ENCODE results near the gene RFC5.
"Not testable (repeated sequence)": the region's sequence is repeated elsewhere in the genome, so short reads cannot be mapped to it uniquely, and the experiment has no call there.

Gene RFC5

DNA sequence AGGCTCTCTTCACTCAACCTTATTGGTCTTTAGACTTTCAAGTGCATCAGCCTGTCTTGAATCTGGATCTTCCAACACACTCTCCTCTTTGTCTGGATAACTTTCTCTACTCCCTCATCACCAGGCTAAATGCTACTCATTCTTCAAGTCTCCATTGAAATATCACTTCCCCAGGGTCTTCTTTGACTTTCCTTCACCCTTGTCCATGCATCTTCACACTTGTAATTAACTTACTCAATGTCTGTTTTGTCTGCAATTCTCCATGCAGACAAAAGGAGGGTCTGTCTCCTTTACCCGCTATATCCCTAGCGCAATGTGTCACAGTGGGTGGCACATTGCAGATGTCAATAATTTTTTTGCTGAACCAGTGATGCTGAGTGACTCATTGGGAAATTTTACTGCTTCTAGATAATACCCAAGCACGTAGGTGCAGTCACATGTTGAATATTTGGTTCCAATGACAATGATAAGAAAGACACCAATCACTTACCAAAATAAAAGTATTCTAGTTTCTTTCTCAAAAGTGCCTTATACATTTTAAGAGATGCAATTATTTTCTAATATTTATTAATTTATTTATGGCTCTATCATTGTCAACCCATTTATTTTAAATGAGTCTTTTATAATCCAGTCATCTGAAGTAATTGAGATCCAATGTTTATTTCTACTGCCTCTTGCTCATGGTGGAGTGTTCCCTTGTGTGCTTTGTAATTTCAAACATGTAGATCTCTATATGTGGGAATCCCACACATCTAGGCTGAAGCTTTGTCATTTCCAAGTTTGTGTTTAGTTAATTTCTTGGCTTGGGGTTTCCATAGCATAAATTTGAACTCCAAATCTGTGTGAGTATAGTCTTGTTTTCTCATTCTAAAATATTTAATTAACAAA, 21.7 kb upstream of the RFC5 start:
- TF ChIP-seq, protein P1, sequence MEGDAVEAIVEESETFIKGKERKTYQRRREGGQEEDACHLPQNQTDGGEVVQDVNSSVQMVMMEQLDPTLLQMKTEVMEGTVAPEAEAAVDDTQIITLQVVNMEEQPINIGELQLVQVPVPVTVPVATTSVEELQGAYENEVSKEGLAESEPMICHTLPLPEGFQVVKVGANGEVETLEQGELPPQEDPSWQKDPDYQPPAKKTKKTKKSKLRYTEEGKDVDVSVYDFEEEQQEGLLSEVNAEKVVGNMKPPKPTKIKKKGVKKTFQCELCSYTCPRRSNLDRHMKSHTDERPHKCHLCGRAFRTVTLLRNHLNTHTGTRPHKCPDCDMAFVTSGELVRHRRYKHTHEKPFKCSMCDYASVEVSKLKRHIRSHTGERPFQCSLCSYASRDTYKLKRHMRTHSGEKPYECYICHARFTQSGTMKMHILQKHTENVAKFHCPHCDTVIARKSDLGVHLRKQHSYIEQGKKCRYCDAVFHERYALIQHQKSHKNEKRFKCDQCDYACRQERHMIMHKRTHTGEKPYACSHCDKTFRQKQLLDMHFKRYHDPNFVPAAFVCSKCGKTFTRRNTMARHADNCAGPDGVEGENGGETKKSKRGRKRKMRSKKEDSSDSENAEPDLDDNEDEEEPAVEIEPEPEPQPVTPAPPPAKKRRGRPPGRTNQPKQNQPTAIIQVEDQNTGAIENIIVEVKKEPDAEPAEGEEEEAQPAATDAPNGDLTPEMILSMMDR (IDR thresholded peaks at IDR 0.05) = no peak
- DNase-seq (ENCODE audit: low spot score) = no peak
- no peak overlapping the region for H3K27ac ChIP-seq
- no peak overlapping the region for H3K4me3 ChIP-seq

DNA sequence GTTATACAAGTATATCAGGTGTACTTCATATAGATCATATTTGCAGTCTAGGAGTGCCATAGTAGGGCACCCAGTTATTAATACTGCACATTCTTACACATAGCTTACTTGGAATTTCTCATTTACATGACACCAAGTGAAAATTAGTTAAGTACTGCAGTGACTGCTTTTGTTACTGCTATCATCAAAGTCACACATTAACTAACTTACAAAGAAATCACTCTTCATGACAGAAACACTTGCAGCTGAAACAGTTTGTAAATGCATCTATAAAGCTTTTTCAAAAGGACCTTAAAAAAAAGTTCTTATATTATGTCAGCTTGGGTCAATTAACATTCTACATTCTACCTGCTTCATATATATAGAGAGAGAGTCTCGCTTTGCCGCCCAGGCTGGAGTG, 17.8 kb upstream of the RFC5 start:
- no peak overlapping the region for H3K4me3 ChIP-seq
- DNase-seq (ENCODE audit: low spot score) = no peak
- no peak overlapping the region for H3K27ac ChIP-seq
- TF ChIP-seq, protein P1 (IDR thresholded peaks at IDR 0.05) = no peak

DNA sequence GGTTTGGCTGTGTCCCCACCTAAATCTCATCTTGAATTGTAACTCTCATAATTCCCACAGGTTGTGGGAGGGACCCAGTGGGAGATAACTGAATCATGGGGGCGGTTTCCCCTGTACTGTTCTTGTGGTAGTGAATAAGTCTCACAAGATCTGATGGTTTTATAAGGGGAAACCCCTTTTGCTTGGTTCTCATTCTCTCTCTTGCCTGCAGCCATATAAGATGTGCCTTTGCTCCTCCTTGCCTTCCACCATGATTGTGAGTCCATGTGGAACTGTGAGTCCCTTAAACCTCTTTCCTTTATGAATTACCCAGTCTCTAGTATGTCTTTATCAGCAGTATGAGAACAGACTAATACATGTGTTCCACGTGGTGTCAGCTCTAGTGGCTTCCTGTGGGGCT, 16.7 kb upstream of the RFC5 start:
- not testable (repeated sequence) for H3K27ac ChIP-seq; DNase-seq (ENCODE audit: low spot score); H3K4me3 ChIP-seq

DNA sequence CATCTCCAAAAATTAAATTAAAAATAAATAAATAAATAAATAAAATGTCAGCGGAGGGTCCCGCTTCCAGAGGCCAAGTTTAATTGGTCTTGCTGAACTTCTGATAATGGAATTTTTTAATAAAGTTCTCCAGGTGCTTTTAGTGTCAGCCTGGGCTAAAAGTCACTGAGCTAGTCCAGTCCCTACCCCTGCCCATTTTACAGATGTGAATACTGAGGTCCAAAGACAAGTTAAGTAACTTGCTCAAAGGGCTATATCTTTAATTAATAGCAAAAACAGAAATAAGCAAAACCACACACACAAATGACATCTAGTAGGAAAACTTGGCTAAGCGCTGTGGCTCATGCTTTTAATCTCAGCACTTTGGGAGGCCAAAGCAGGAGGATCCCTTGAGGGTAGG, 5.6 kb upstream of the RFC5 start:
- no peak overlapping the region for H3K27ac ChIP-seq
- no peak for DNase-seq (ENCODE audit: low spot score)
- H3K4me3 ChIP-seq = no peak overlapping the region
- TF ChIP-seq, protein P1 (IDR thresholded peaks at IDR 0.05) = no peak

DNA sequence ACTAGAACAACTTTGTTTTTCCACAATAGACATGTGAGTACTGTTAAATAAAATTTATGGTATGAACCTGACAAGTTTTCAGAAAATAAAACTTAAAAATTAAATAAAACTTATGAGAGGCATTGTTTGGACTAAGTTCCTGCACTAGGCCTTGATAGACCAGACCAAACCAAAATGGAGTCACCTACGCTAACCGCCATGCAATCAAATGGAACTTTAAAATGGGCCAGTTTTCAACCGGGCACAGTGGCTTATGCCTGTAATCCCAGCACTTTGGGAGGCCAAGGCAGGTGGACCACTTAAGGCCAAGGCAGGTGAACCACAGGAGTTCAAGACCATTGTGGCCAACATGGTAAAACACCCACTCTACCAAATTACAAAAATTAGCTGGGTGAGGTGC, 5.1 kb upstream of the RFC5 start:
- H3K4me3 ChIP-seq = no peak overlapping the region
- DNase-seq (ENCODE audit: low spot score) = no peak
- H3K27ac ChIP-seq = no peak overlapping the region
- TF ChIP-seq, protein P1 (IDR thresholded peaks at IDR 0.05) = no peak

DNA sequence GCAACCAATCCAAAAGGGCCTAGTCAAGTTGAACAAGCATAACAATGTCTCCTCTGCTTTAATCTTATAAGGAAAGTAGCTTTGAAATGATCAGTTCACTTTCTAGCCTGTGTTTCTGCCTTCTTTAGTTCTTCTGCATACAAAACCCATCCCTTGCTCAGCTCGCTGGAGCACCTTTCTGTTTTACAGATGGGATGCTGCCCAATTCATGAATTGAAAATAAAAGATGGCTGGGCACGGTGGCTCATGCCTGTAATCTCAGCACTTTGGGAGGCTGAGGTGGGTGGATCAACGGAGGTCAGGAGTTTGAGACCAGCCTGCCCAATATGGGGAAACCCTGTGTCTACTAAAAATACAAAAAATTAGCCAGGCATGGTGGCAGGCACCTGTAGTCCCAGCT, 4.5 kb upstream of the RFC5 start:
- TF ChIP-seq, protein P1 (IDR thresholded peaks at IDR 0.05) = no peak
- Histone ChIP-seq H3K27ac (no peak overlapping the region), H3K4me3 (no peak overlapping the region)
- no peak for DNase-seq (ENCODE audit: low spot score)

DNA sequence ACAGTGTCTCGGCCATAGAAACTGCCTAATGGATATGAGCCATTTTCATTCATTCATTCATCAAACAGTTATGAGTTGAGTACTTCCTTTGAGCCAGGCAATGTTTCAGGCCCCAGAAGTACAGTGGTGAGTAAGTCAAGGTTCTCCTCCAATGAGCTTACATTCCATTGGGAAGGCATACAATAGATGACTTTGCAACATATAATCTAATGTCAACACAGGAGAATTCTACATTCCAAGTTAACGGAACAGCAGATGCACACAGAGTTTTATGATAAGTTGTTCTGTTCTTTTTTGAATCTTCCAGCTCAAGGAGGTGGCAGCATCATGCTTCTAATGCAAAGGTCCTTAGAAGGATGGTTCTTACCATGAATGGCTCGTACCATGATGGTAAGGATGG, 3.2 kb upstream of the RFC5 start:
- TF ChIP-seq, protein P1 (IDR thresholded peaks at IDR 0.05) = no peak
- Histone ChIP-seq H3K4me3 (no peak overlapping the region), H3K27ac (no peak overlapping the region)
- DNase-seq (ENCODE audit: low spot score) = no peak

All from coronary artery (tissue), 2 donors.